SK-N-SH treated with all-trans-retinoic acid at 6 μM for 48 hours (cell line): ENCODE results near the gene KCNH2.

ENCODE experiments used
- ATAC-seq: fragments of 200-7000 bp; cut with Tn5 transposase; 3 replicates; pipeline ENCODE4 v1.9.1; 2020; ENCODE audit warnings: mild to moderate bottlenecking, moderate library complexity
- BACH2 ChIP-seq: fragments of 250-450 bp; sonication (Bioruptor Pico); IDR thresholded peaks from 2 replicates; pipeline ENCODE4 v1.9.0; 2021; ENCODE audit warnings: mild to moderate bottlenecking, borderline replicate concordance
- CREB5 ChIP-seq: fragments of 250-450 bp; sonication (Bioruptor Pico); IDR thresholded peaks from 2 replicates; pipeline ENCODE4 v1.5.1; 2020; ENCODE audit warnings: low read depth, mild to moderate bottlenecking, moderate library complexity
- CSDC2 ChIP-seq: fragments of 250-450 bp; sonication (Bioruptor Pico); IDR thresholded peaks from 2 replicates; pipeline ENCODE4 v1.5.0; 2020; ENCODE audit warnings: mild to moderate bottlenecking, moderate library complexity
- CSRNP3 ChIP-seq: fragments of 250-450 bp; sonication (Bioruptor Pico); IDR thresholded peaks from 2 replicates; pipeline ENCODE4 v1.5.1; 2021; ENCODE audit warnings: mild to moderate bottlenecking, moderate library complexity
- ESRRG ChIP-seq: fragments of 250-450 bp; sonication (Bioruptor Pico); IDR thresholded peaks from 2 replicates; pipeline ENCODE4 v1.6.1; 2021; ENCODE audit warnings: mild to moderate bottlenecking
- GLIS3 ChIP-seq: fragments of 250-450 bp; sonication (Bioruptor Pico); IDR thresholded peaks from 2 replicates; pipeline ENCODE4 v1.5.0; 2020; ENCODE audit warnings: mild to moderate bottlenecking, moderate library complexity
- ISL1 ChIP-seq: fragments of 250-450 bp; sonication (Bioruptor Pico); IDR thresholded peaks from 2 replicates; pipeline ENCODE4 v2.1.2; 2022; ENCODE audit warnings: mild to moderate bottlenecking, moderate library complexity
- OSR1 ChIP-seq: fragments of 250-450 bp; sonication (Bioruptor Pico); IDR thresholded peaks from 2 replicates; pipeline ENCODE4 v1.8.0; 2022; ENCODE audit warnings: moderate library complexity, mild to moderate bottlenecking, inconsistent platforms
- PATZ1 ChIP-seq: fragments of 250-450 bp; sonication (Bioruptor Pico); IDR thresholded peaks from 2 replicates; pipeline ENCODE4 v1.8.0; 2020; ENCODE audit warnings: mild to moderate bottlenecking, moderate library complexity, borderline replicate concordance
- POU6F1 ChIP-seq: fragments of 250-450 bp; sonication (Bioruptor Pico); IDR thresholded peaks from 2 replicates; pipeline ENCODE4 v1.8.0; 2021; ENCODE audit warnings: low read depth, mild to moderate bottlenecking, moderate library complexity, borderline replicate concordance
- PPARA ChIP-seq: fragments of 250-450 bp; sonication (Bioruptor Pico); IDR thresholded peaks from 2 replicates; pipeline ENCODE4 v1.5.0; 2020; ENCODE audit warnings: mild to moderate bottlenecking, borderline replicate concordance
- RARB ChIP-seq: fragments of 250-450 bp; sonication (Bioruptor Pico); IDR thresholded peaks from 2 replicates; pipeline ENCODE4 v1.8.0; 2021; ENCODE audit warnings: mild to moderate bottlenecking, moderate library complexity
- SNAI2 ChIP-seq: fragments of 250-450 bp; sonication (Bioruptor Pico); IDR thresholded peaks from 2 replicates; pipeline ENCODE4 v1.5.0; 2020; ENCODE audit warnings: mild to moderate bottlenecking, moderate library complexity
- TCF4 ChIP-seq: fragments of 250-450 bp; sonication (Bioruptor Pico); IDR thresholded peaks from 2 replicates; pipeline ENCODE4 v1.8.0; 2021; ENCODE audit warnings: mild to moderate bottlenecking, moderate library complexity, borderline replicate concordance
- TOX ChIP-seq: fragments of 250-450 bp; sonication (Bioruptor Pico); IDR thresholded peaks from 2 replicates; pipeline ENCODE4 v1.8.0; 2021; ENCODE audit warnings: mild to moderate bottlenecking, moderate library complexity, borderline replicate concordance
- ZC3H10 ChIP-seq: fragments of 250-450 bp; sonication (Bioruptor Pico); IDR thresholded peaks from 2 replicates; pipeline ENCODE4 v1.5.1; 2021; ENCODE audit warnings: mild to moderate bottlenecking, moderate library complexity
- ZFP3 ChIP-seq: fragments of 250-450 bp; sonication (Bioruptor Pico); IDR thresholded peaks from 2 replicates; pipeline ENCODE4 v1.5.0; 2020; ENCODE audit warnings: mild to moderate bottlenecking, moderate library complexity
- ZFP30 ChIP-seq: fragments of 450-650 bp; formaldehyde crosslinking; IDR thresholded peaks from 2 replicates; pipeline ENCODE4 v1.5.0; 2022; ENCODE audit warnings: mild to moderate bottlenecking, moderate library complexity
- ZNF565 ChIP-seq: fragments of 450-650 bp; formaldehyde crosslinking; conservative IDR thresholded peaks from 2 replicates; pipeline ENCODE4 v1.5.0; 2020; ENCODE audit warnings: low read depth, mild to moderate bottlenecking, moderate library complexity
- ZNF70 ChIP-seq: fragments of 450-650 bp; formaldehyde crosslinking; IDR thresholded peaks from 2 replicates; pipeline ENCODE4 v1.5.0; 2020; ENCODE audit warnings: mild to moderate bottlenecking, moderate library complexity
- ZNF8 ChIP-seq: fragments of 450-650 bp; formaldehyde crosslinking; IDR thresholded peaks from 2 replicates; pipeline ENCODE4 v1.5.0; 2020; ENCODE audit warnings: mild to moderate bottlenecking, moderate library complexity

KCNH2 gene

GRCh38 chr7:151008511-151009323, 30.6 kb upstream of the KCNH2 start:
- ATAC-seq, result no peak
- no peak for TF ChIP-seq ZNF70 (CRISPR knock-in tag)
- TF ChIP-seq ZC3H10 (CRISPR knock-in tag), result no peak
- TF ChIP-seq CSDC2 (CRISPR knock-in tag), result no peak
- TF ChIP-seq BACH2 (CRISPR knock-in tag), result no peak
- TF ChIP-seq PATZ1, result peak; percentile 50; the same call in 1 of the 2 replicates
- TF ChIP-seq TOX (CRISPR knock-in tag), result no peak

- TF ChIP-seq PATZ1 (no peak), CREB5 (no peak), ZNF565 (no peak), ZFP30 (CRISPR knock-in tag) (no peak), CSRNP3 (CRISPR knock-in tag) (no peak), TCF4 (CRISPR knock-in tag) (no peak)
- TF ChIP-seq, all 23 proteins: peak for 0
- ATAC-seq, result no peak
Observed at GRCh38 chr7:151008143-151008510, 30.0 kb upstream of the KCNH2 start.

- no peak for TF ChIP-seq BACH2 (CRISPR knock-in tag)
- ATAC-seq, result peak; percentile 21
Observed at GRCh38 chr7:151007469-151007898, 29.4 kb upstream of the KCNH2 start.

- no peak for TF ChIP-seq ESRRG (CRISPR knock-in tag)
- no peak for TF ChIP-seq SNAI2 (CRISPR knock-in tag)
- TF ChIP-seq PPARA, result no peak
- TF ChIP-seq ZNF8, result no peak
- no peak for TF ChIP-seq ZNF70 (CRISPR knock-in tag)
- no peak for TF ChIP-seq OSR1
- no peak for TF ChIP-seq BACH2 (CRISPR knock-in tag)
- TF ChIP-seq CSRNP3 (CRISPR knock-in tag), result no peak
- TF ChIP-seq ZFP30 (CRISPR knock-in tag), result no peak
- no peak for TF ChIP-seq CSDC2 (CRISPR knock-in tag)
- no peak for TF ChIP-seq ZNF565
- TF ChIP-seq PATZ1, result no peak
- no peak for TF ChIP-seq ZFP3 (CRISPR knock-in tag)
- no peak for TF ChIP-seq RARB
- no peak for TF ChIP-seq TCF4 (CRISPR knock-in tag)
- TF ChIP-seq POU6F1 (CRISPR knock-in tag), result no peak
- no peak for TF ChIP-seq ISL1 (CRISPR knock-in tag)
- TF ChIP-seq ZC3H10 (CRISPR knock-in tag), result no peak
- TF ChIP-seq GLIS3 (CRISPR knock-in tag), result no peak
- TF ChIP-seq, all 23 proteins: peak for 0
- ATAC-seq, result no peak
Observed at GRCh38 chr7:151006590-151007300, 28.6 kb upstream of the KCNH2 start.
